Mucosa of descending colon (tissue), 3 donors: ENCODE measurements around the gene OMD. TPM values are rescaled to one million over a fixed set of nuclear protein-coding genes. Genes with fewer than 3 reads are reported as not detected.
A peak's percentile ranks its signal among the peaks of the same experiment; 100 is the strongest.

Experiments
- ATAC-seq: fragments of 200-7000 bp; cut with Tn5 transposase; one replicate; pipeline ENCODE4 v1.9.1; 2020; ENCODE audit warnings: mild to moderate bottlenecking, moderate library complexity
- DNase-seq, 3 donors: peaks; one replicate each; pipeline ENCODE4 v3.0.0-alpha.2; 2020
- H3K36me3 ChIP-seq: fragments of 200-600 bp; one replicate; pipeline ENCODE4 v1.8.0; 2021; ENCODE audit warnings: low read depth, mild to moderate bottlenecking
- H3K4me1 ChIP-seq: fragments of 200-600 bp; one replicate; pipeline ENCODE4 v1.8.0; 2021; ENCODE audit warnings: low read depth, mild to moderate bottlenecking
- H3K4me3 ChIP-seq: fragments of 200-600 bp; one replicate; pipeline ENCODE4 v1.8.0; 2021; ENCODE audit warnings: mild to moderate bottlenecking
- H3K9me3 ChIP-seq: fragments of 200-600 bp; one replicate; pipeline ENCODE4 v1.8.0; 2021; ENCODE audit warnings: mild to moderate bottlenecking
- CTCF ChIP-seq: fragments of 200-600 bp; IDR thresholded peaks from one replicate; pipeline ENCODE4 v1.8.0; 2022; ENCODE audit warnings: antibody characterized with exemption, mild to moderate bottlenecking
- intact Hi-C, 2 donors: fragments of 100-400 bp; cut with DNase I in 1 of 2; cut with micrococcal nuclease in 1 of 2; formaldehyde crosslinking; loops; one replicate each; pipeline versions ENCODE4 v1.11.0 to v1.11.1; 2022; cut with DNase I, micrococcal nuclease
- total RNA-seq, 3 donors: library from RNA; stranded (reverse); fragmentation: NEBNext Ultra II Directional in 2 of 3; extraction: Animal tissue kit (Norgen Biotek cat#: 25700) in 2 of 3; gene quantifications; one replicate each; pipeline versions ENCODE4 v1.2.1 to v1.2.4, GENCODE V29; 2021 to 2023
- donor health status: DM: no; HTN: no; CAD: no; lungs with moderate emphysema.
- donor health status: DM: no; HTN: no; CAD: no.
- donor health status: DM: no; HTN: yes; CAD: no.

The OMD gene
- total RNA-seq, 3 donors from 2014 or later, result 0.87 to 5.1 (median 1.8) TPM

GRCh38 chr9:92380603-92381002, 43.7 kb downstream of the OMD start:
- no peak overlapping the region for H3K4me3 ChIP-seq
- no peak for TF ChIP-seq CTCF
- no peaks in the 10 kb centered on the region for H3K4me1 ChIP-seq
- H3K9me3 ChIP-seq, result no peaks in the 10 kb centered on the region
- ATAC-seq, result no peak
- no peaks in the 10 kb centered on the region for H3K36me3 ChIP-seq
- DNase-seq, result no peak
- intact Hi-C loops, result no loop called here

DNA sequence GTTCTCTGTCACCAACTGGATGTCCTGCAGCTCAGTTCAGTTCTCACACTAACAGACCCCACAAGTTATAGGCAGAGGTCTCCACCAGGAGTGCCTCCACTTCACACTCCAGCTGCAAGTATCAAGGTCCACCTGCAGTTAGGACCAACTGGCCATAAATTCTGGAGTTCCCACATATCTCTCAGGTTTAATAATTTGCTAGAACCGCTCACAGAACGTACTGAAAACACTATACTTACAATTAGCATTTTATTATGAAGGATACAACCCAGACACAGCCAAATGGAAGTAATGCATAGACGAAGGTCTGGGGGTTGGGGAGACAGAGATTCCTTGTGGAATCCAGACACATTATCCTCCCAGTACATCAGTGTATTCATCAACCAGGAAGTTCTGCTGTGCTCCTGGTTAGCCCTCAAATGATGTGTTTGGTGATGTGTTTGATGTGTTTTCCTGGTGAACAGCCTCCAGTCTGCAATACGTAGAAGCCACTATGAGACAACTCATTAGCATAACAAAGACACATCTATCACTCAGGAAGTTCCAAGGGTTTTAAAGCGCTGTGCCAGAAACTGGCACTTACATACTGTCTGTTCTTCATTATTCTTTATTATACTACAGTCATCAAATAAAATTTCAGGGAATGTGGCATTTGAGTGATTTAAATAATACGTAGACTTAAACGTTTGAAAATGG, 45.3 kb downstream of the OMD start:
- Histone ChIP-seq H3K36me3 (no peaks in the 10 kb centered on the region), H3K4me3 (no peak overlapping the region), H3K4me1 (no peaks in the 10 kb centered on the region), H3K9me3 (no peaks in the 10 kb centered on the region)
- intact Hi-C loops, result no loop called here
- ATAC-seq (peak; percentile 67), DNase-seq (no peak)
- no peak for TF ChIP-seq CTCF

DNA sequence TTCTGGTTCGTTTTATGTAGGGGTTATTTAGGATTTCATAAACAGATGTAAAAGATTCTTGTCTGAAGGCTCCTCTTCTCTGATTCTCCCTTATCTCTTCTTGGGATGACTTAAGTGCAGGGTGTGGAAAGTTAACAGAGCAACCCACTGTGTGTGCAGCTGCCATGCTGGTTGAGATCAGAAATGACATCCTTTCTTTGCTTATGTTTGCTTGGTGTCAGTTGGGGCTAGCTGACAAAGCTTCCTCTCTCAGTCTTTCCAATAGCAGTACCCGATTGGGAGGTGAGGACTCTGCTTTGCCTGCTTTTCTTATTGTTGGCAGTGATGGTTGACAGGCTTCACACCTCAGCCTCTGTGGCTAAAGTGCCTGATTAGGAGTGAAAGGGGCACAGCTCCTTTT, 46.4 kb downstream of the OMD start:
- no peaks in the 10 kb centered on the region for H3K4me1 ChIP-seq
- no peaks in the 10 kb centered on the region for H3K36me3 ChIP-seq
- ATAC-seq (peak; percentile 67), DNase-seq (no peak)
- TF ChIP-seq CTCF, result no peak
- H3K9me3 ChIP-seq, result peaks cover 6% of the 10 kb centered on the region
- intact Hi-C loops, result no loop called here
- H3K4me3 ChIP-seq, result no peak overlapping the region

- intact Hi-C loops, result no loop called here
Observed at GRCh38 chr9:92373167-92373566, 51.1 kb downstream of the OMD start.

DNA sequence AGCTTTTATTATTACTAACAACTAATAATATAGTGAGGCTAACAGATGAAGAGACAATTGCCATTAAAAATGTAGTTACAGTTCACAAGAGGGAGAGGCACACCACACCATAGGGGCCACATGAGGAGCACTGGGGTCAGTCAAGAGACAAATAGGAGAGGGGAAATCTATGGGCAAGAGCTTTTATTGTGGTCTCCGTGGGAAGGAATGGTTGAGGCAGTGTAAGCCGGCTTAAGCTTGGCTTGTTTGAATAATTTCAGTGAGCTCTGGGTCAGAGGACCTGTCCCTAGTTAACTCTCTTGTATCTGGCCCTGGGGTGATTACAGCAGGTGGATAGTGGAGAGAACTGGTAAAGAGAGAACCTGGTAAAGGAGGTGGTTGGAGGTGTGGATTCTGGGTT, 55.2 kb downstream of the OMD start:
- no peaks in the 10 kb centered on the region for H3K4me1 ChIP-seq

More at GRCh38 chr9:92373167-92373566, 51.1 kb downstream of the OMD start:
- TF ChIP-seq CTCF, result no peak
- DNase-seq (no peak), ATAC-seq (no peak)
- H3K4me1 ChIP-seq, result no peaks in the 10 kb centered on the region
- no peak overlapping the region for H3K4me3 ChIP-seq
- no peaks in the 10 kb centered on the region for H3K36me3 ChIP-seq
- H3K9me3 ChIP-seq, result peaks cover 7% of the 10 kb centered on the region

More for the DNA sequence above, 55.2 kb downstream of the OMD start:
- ATAC-seq (no peak), DNase-seq (no peak)
- Histone ChIP-seq H3K36me3 (no peaks in the 10 kb centered on the region), H3K4me3 (no peak overlapping the region), H3K9me3 (peaks cover 7% of the 10 kb centered on the region)
- no peak for TF ChIP-seq CTCF
- intact Hi-C loops, result no loop called here

Other genes with a start within 250 kb of the OMD start
- 10 to 100 TPM; 46.0 to 57.9 (median 57.8) TPM for gene IARS1, start 130.8 kb downstream of the OMD start, total RNA-seq
- gene NOL8, start 99.1 kb downstream of the OMD start, total RNA-seq, result 10 to 100 TPM; 25.6 to 31.1 (median 25.8) TPM
- gene CENPP, start 98.5 kb downstream of the OMD start, total RNA-seq, result 1 to 10 TPM; 2.0 to 4.9 (median 3.3) TPM
- 10 to 100 TPM in 1 of 3 donors, 1 to 10 TPM in 2; 2.1 to 28.3 (median 6.6) TPM for gene OGN, start 19.9 kb downstream of the OMD start, total RNA-seq
- 1 to 10 TPM; 1.1 to 5.1 (median 1.3) TPM for gene ASPN, start 58.0 kb upstream of the OMD start, total RNA-seq
- gene ECM2, start 111.5 kb upstream of the OMD start, total RNA-seq, result 1 to 10 TPM; 1.0 to 5.0 (median 1.9) TPM
- 1 to 10 TPM; 6.8 to 9.0 (median 7.7) TPM for gene IPPK, start 245.7 kb upstream of the OMD start, total RNA-seq